IMR-90 (cell line): ENCODE data around the gene WDR76.

Source experiments
- CEBPB ChIP-seq: IDR thresholded peaks from 2 replicates; pipeline ENCODE4 v1.6.1; 2012; ENCODE audit warnings: low read depth, low read length, improper control_type of control experiment
- MXI1 ChIP-seq: IDR thresholded peaks from 2 replicates; pipeline ENCODE4 v1.6.1; 2012; ENCODE audit warnings: low read depth, mild to moderate bottlenecking, low read length, moderate library complexity, borderline replicate concordance
- POLR2A ChIP-seq: IDR thresholded peaks from 2 replicates; pipeline ENCODE4 v1.6.1; 2012; ENCODE audit warnings: mild to moderate bottlenecking, low read depth, low read length
- RAD21 ChIP-seq: IDR thresholded peaks from 2 replicates; pipeline ENCODE4 v1.6.1; 2012; ENCODE audit warnings: low read length, improper control_type of control experiment
- RFX5 ChIP-seq: IDR thresholded peaks from 2 replicates; pipeline ENCODE4 v1.8.0; 2012; ENCODE audit warnings: low read depth, mild to moderate bottlenecking, low read length, moderate library complexity
- SMC3 ChIP-seq: fragments of 150-350 bp; IDR thresholded peaks from 2 replicates; pipeline ENCODE4 v1.6.1; 2016; ENCODE audit warnings: low read depth, mild to moderate bottlenecking, antibody characterized with exemption, low read length, moderate library complexity
- TF ChIP-seq, protein P1 (sequence below): fragments of 150-350 bp; IDR thresholded peaks from 2 replicates; pipeline ENCODE4 v1.6.1; 2017; ENCODE audit warnings: mild to moderate bottlenecking, antibody characterized with exemption, low read length, low read depth
- TF ChIP-seq, protein P2 (sequence below): conservative IDR thresholded peaks from 2 replicates; pipeline ENCODE4 v1.5.1; 2012; ENCODE audit warnings: mild to moderate bottlenecking, low read depth, low read length, improper control_type of control experiment

- TF ChIP-seq POLR2A (no peak), SMC3 (no peak), MXI1 (no peak), RAD21 (no peak), CEBPB (no peak), RFX5 (no peak)
- TF ChIP-seq, protein P1, sequence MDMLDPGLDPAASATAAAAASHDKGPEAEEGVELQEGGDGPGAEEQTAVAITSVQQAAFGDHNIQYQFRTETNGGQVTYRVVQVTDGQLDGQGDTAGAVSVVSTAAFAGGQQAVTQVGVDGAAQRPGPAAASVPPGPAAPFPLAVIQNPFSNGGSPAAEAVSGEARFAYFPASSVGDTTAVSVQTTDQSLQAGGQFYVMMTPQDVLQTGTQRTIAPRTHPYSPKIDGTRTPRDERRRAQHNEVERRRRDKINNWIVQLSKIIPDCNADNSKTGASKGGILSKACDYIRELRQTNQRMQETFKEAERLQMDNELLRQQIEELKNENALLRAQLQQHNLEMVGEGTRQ, result no peak
- TF ChIP-seq, protein P2, sequence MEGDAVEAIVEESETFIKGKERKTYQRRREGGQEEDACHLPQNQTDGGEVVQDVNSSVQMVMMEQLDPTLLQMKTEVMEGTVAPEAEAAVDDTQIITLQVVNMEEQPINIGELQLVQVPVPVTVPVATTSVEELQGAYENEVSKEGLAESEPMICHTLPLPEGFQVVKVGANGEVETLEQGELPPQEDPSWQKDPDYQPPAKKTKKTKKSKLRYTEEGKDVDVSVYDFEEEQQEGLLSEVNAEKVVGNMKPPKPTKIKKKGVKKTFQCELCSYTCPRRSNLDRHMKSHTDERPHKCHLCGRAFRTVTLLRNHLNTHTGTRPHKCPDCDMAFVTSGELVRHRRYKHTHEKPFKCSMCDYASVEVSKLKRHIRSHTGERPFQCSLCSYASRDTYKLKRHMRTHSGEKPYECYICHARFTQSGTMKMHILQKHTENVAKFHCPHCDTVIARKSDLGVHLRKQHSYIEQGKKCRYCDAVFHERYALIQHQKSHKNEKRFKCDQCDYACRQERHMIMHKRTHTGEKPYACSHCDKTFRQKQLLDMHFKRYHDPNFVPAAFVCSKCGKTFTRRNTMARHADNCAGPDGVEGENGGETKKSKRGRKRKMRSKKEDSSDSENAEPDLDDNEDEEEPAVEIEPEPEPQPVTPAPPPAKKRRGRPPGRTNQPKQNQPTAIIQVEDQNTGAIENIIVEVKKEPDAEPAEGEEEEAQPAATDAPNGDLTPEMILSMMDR, result no peak
These were observed 72.1 kb downstream of the WDR76 start for GRCh38 chr15:43898891-43899290.
